B cell (primary cell): ENCODE results near the gene RBMS3. TPM values are rescaled to one million over a fixed set of nuclear protein-coding genes. Genes with fewer than 3 reads are reported as not detected.

Source experiments
- ATAC-seq: fragments of 200-7000 bp; cut with Tn5 transposase; one replicate; pipeline ENCODE4 v1.10.0; 2021; ENCODE audit warnings: low read depth, mild to moderate bottlenecking, moderate number of reproducible peaks, moderate library complexity
- CTCF ChIA-PET: fragments of 350-600 bp; sonication (Branson Sonifier 250); formaldehyde crosslinking; loops from one replicate; lab custom pipeline; 2021; ENCODE audit warnings: antibody characterized with exemption, inconsistent platforms; lab: Charles Lee
- POLR2A ChIA-PET: fragments of 350-600 bp; sonication (Branson Sonifier 250); formaldehyde crosslinking; loops from one replicate; lab custom pipeline; 2021; ENCODE audit warnings: antibody characterized with exemption; lab: Charles Lee
- DNase-seq: peaks from one replicate; pipeline ENCODE4 v3.0.0; 2013
- H2AFZ ChIP-seq: 2 replicates; pipeline ENCODE4 v1.6.1; 2012; ENCODE audit warnings: mild to moderate bottlenecking, low read depth, low read length; ENCODE audit not compliant: insufficient read depth, poor library complexity, severe bottlenecking
- H3K27ac ChIP-seq, 2 donors: 1 replicate in 1 of 2; 2 replicates in 1 of 2; pipeline ENCODE4 v1.5.1; 2012 to 2013; ENCODE audit warnings: low read length in 2 of 2, mild to moderate bottlenecking in 2 of 2, moderate library complexity in 1 of 2
- H3K27me3 ChIP-seq, 4 experiments: fragments of 200-600 bp in 1 of 4; sonication (generic) in 1 of 4; replicated peaks in 1 of 4; 1 replicate in 2 of 4; 2 replicates in 2 of 4; pipeline versions ENCODE4 v1.6.1 to v1.7.0; 2013 to 2016; ENCODE audit warnings: low read length in 3 of 4, mild to moderate bottlenecking in 2 of 4, mixed read lengths in 1 of 4, moderate library complexity in 1 of 4; ENCODE audit not compliant: insufficient read depth in 4 of 4, control insufficient read depth in 3 of 4; ENCODE audit errors: control extremely low read depth in 1 of 4
- H3K36me3 ChIP-seq, 2 experiments: replicated peaks in 1 of 2; 1 replicate in 1 of 2; 2 replicates in 1 of 2; pipeline versions ENCODE4 v1.6.1 to v1.7.1; 2013; ENCODE audit warnings: low read length in 1 of 2; ENCODE audit not compliant: insufficient read depth in 2 of 2, control insufficient read depth in 1 of 2; ENCODE audit errors: control extremely low read depth in 1 of 2, extremely low read depth in 1 of 2
- H3K4me1 ChIP-seq, 2 donors: fragments of 200-600 bp in 1 of 2; sonication (generic) in 1 of 2; 1 replicate in 1 of 2; 2 replicates in 1 of 2; pipeline versions ENCODE4 v1.5.1 to v1.6.1; 2013 to 2017; ENCODE audit warnings: low read length in 2 of 2; ENCODE audit not compliant: control insufficient read depth in 2 of 2, insufficient read depth in 2 of 2
- H3K4me2 ChIP-seq: replicated peaks from 2 replicates; pipeline ENCODE3; 2012; ENCODE audit warnings: mild to moderate bottlenecking, low read depth, low read length; ENCODE audit not compliant: poor library complexity, severe bottlenecking
- H3K4me3 ChIP-seq, 5 experiments: fragments of 200-600 bp in 1 of 5; sonication (generic) in 1 of 5; 1 replicate in 3 of 5; 2 replicates in 2 of 5; pipeline versions ENCODE4 v1.5.1 to v1.7.0; 2011 to 2016; ENCODE audit warnings: low read length in 4 of 5, mild to moderate bottlenecking in 4 of 5, low read depth in 2 of 5, control low read depth in 1 of 5, moderate library complexity in 1 of 5; ENCODE audit not compliant: insufficient read depth in 1 of 5; ENCODE audit errors: control extremely low read depth in 1 of 5, extremely low read depth in 1 of 5
- H3K79me2 ChIP-seq: fragments of 200-600 bp; sonication (generic); one replicate; pipeline ENCODE4 v1.6.0; 2016; ENCODE audit warnings: low read length; ENCODE audit not compliant: control insufficient read depth, insufficient read depth
- H3K9ac ChIP-seq: fragments of 200-600 bp; sonication (generic); 2 replicates; pipeline ENCODE4 v1.6.1; 2017; ENCODE audit warnings: mild to moderate bottlenecking, low read length, moderate library complexity
- H3K9me3 ChIP-seq, 3 donors: one replicate each; pipeline versions ENCODE4 v1.6.1 to v1.7.1; 2013; ENCODE audit warnings: low read length in 2 of 3; ENCODE audit not compliant: control insufficient read depth in 2 of 3, insufficient read depth in 1 of 3; ENCODE audit errors: control extremely low read depth in 1 of 3
- H4K20me1 ChIP-seq: 2 replicates; pipeline ENCODE4 v1.6.0; 2012; ENCODE audit warnings: mild to moderate bottlenecking, low read length; ENCODE audit not compliant: insufficient read depth, control insufficient read depth, poor library complexity, severe bottlenecking
- H3K27ac Mint-ChIP-seq: one replicate; pipeline ENCODE4 v1.8.0; 2021; ENCODE audit warnings: mixed read lengths
- H3K27me3 Mint-ChIP-seq: one replicate; pipeline ENCODE4 v1.8.0; 2021; ENCODE audit warnings: mixed read lengths
- H3K4me1 Mint-ChIP-seq: one replicate; pipeline ENCODE4 v1.8.0; 2021; ENCODE audit warnings: mixed read lengths
- H3K4me3 Mint-ChIP-seq: one replicate; pipeline ENCODE4 v1.8.0; 2021; ENCODE audit warnings: mixed read lengths
- H3K9me3 Mint-ChIP-seq: one replicate; pipeline ENCODE4 v1.8.0; 2022; ENCODE audit warnings: mixed read lengths; ENCODE audit not compliant: insufficient read depth
- CTCF ChIP-seq: fragments of 200-600 bp; IDR thresholded peaks from one replicate; pipeline ENCODE4 v1.8.0; 2022; ENCODE audit warnings: antibody characterized with exemption, mild to moderate bottlenecking
- EZH2 ChIP-seq: IDR thresholded peaks from 2 replicates; pipeline ENCODE4 v1.6.1; 2012; ENCODE audit warnings: borderline replicate concordance, low read depth, mild to moderate bottlenecking, moderate library complexity, low read length; ENCODE audit not compliant: insufficient read depth, poor library complexity, severe bottlenecking
- WGBS: methylation state at CpG from one replicate; pipeline ENCODE4 v1.1.5; 2013; ENCODE audit warnings: missing lambda C conversion rate; ENCODE audit not compliant: insufficient coverage; 5-methylcytosine and 5-hydroxymethylcytosine counted together
- intact Hi-C: fragments of 100-400 bp; cut with micrococcal nuclease; formaldehyde crosslinking; loops from one replicate; pipeline ENCODE4 v1.10.0; 2022
- polyA plus RNA-seq: library from polyadenylated mRNA; depleted of rRNA; stranded (reverse); fragments of >200 nt; gene quantifications from 2 replicates; pipeline ENCODE4 v1.2.3, GENCODE V29; 2012
- total RNA-seq, 2 donors: library from RNA; stranded (reverse); fragments of 120-200 nt in 1 of 2; gene quantifications; 1 replicate in 1 of 2; 2 replicates in 1 of 2; pipeline versions ENCODE4 v1.2.3 to v1.2.4, GENCODE V29; 2013 to 2022

The RBMS3 gene
- total and polyA plus RNA-seq, 2 donors (not counting 1 experiment from before 2014, with no cell fraction given): not detected

- Mint-ChIP-seq H3K27ac (no peak overlapping the region), H3K4me1 (no peaks in the 10 kb centered on the region), H3K9me3 (no peaks in the 10 kb centered on the region), H3K27me3 (no peaks in the 10 kb centered on the region), H3K4me3 (no peak overlapping the region)
- Histone ChIP-seq H3K27me3 (no peaks in the 10 kb centered on the region), H3K9ac (no peak overlapping the region), H3K4me2 (no peak overlapping the region), H3K79me2 (no peaks in the 10 kb centered on the region), H3K4me3 (no peak overlapping the region), H3K4me1 (no peaks in the 10 kb centered on the region), H3K36me3 (no peaks in the 10 kb centered on the region), H3K27ac (no peak overlapping the region), H4K20me1 (no peaks in the 10 kb centered on the region), H3K9me3 (no peaks in the 10 kb centered on the region), H2AFZ (no peak overlapping the region)
- intact Hi-C loops: no loop called here
- DNase-seq: no peak
- ATAC-seq: no peak
- WGBS: 80% methylated on average over 2 of the region's 2 CpGs
- ChIA-PET CTCF (no interaction called here), POLR2A (no interaction called here)
- TF ChIP-seq EZH2 (no peak), CTCF (no peak)
These were observed 185.0 kb downstream of the RBMS3 start for GRCh38 chr3:29465836-29466235.

- no peaks in the 10 kb centered on the region for H3K79me2 ChIP-seq
- ChIA-PET CTCF (no interaction called here), POLR2A (no interaction called here)
- H4K20me1 ChIP-seq: no peaks in the 10 kb centered on the region
- H3K27me3 ChIP-seq: no peaks in the 10 kb centered on the region
- no peak overlapping the region for H2AFZ ChIP-seq
- no peak for DNase-seq
- no peak overlapping the region for H3K4me3 ChIP-seq
- intact Hi-C loops: no loop called here
- H3K4me2 ChIP-seq: no peak overlapping the region
- Mint-ChIP-seq H3K4me3 (no peak overlapping the region), H3K4me1 (no peaks in the 10 kb centered on the region), H3K9me3 (no peaks in the 10 kb centered on the region), H3K27ac (no peak overlapping the region), H3K27me3 (no peaks in the 10 kb centered on the region)
- no CpG with 5 or more reads among the region's 2 CpGs for WGBS
- no peaks in the 10 kb centered on the region for H3K9me3 ChIP-seq
- no peak for TF ChIP-seq EZH2
- TF ChIP-seq CTCF: no peak
- H3K36me3 ChIP-seq: no peaks in the 10 kb centered on the region
- no peak overlapping the region for H3K9ac ChIP-seq
- ATAC-seq: no peak
- H3K27ac ChIP-seq: no peak overlapping the region
- no peaks in the 10 kb centered on the region for H3K4me1 ChIP-seq
These were observed 185.6 kb downstream of the RBMS3 start for GRCh38 chr3:29466442-29466841.
